ENCODE data around the gene COMMD7. TPM values are rescaled to one million over a fixed set of nuclear protein-coding genes. Genes with fewer than 3 reads are reported as not detected.

COMMD7 gene
- total RNA-seq, 1 experiment from 2014 or later, result 42.3 TPM

DNA sequence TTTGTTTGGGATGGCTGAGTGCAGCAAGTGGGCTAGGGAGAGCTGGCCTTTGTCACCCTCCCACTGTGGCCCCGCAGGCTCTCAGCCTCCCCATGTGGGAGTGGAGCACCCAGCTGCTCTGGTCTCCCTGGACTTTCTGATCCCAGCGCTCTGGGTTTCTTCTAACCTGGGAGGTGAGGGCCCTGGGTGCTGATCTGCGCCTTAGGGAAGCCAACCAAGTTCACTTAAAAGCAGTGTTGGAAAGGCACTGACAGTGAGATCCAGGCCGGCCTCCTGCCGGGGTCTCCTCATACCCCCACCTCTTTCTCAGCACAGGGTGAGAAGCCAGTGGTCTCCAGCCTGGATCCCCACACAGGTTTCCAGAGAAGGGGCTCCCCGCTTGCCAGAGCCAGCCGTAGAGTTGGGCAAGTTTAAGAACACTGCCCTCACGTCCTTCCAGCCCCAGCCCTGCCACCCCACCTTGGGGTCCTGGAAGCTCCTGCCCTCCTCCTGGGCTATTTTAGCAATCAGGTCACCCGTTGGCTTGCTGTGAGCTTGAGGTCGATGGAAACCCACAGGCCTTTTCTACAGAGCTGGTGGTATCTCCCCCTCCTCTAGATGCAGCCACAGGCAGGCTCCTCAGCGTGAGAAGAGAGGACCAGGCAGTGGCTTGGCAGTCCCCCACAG is 79.1 kb downstream of the COMMD7 start:
- intact Hi-C loops (cut with micrococcal nuclease; ENCODE audit: unreplicated experiment), result no loop called here

DNA sequence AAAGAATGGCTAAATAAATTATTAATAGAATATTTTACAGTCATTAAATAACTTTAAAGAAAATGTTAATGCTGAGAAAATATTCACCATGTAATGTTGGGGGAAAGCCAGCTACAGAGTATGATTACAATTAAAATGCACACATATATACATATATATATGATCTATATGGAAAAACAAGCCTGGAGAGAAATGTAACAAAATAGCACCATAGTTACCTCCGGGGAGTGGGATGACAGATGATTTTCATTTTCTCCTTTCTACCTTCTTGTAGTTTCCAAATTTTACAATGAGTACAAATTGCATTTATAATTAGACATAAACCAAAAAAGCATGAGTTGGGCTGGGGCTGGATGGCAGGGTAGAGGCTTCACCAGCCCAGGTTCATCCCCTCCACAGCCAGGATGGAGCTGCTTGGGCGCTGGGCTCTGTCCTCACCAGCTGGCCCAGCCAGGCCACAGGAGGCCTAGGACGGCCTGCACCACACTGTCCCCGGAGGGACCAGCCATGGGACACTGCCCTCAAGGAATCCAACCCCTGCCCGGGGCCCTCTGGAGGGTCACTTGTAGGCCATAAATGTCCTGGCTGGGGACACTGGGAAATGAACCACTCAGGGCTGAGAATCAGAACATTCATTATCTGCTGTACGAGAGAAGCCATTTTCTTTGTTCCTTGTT is 79.8 kb downstream of the COMMD7 start:
- no peak for DNase-seq
- Histone ChIP-seq H3K4me3 (no peak overlapping the region), H3K79me2 (ENCODE audit: low read depth) (no peaks in the 10 kb centered on the region), H3F3A (ENCODE audit: insufficient read depth, low read depth) (0 out of 2 replicates have a peak, but pooled peaks cover 3% of the 10 kb centered on the region), H3K4me1 (replicated peaks; ENCODE audit: insufficient read depth) (peaks cover 11% of the 10 kb centered on the region), H3K27me3 (ENCODE audit: insufficient read depth, low read depth) (no peaks in the 10 kb centered on the region), H3K4me2 (no peak overlapping the region), H4K20me1 (ENCODE audit: insufficient read depth) (no peaks in the 10 kb centered on the region), H3K9me2 (ENCODE audit: insufficient read depth) (no peaks in the 10 kb centered on the region), H2AFZ (no peak overlapping the region), H3K9me3 (ENCODE audit: insufficient read depth, low read depth) (no peaks in the 10 kb centered on the region), H3K27ac (no peak overlapping the region), H3K36me3 (ENCODE audit: low read depth) (no peaks in the 10 kb centered on the region)
- no TSS peak for BruUV-seq (replicated peaks)
- ChIA-PET CTCF (interaction anchor here (0.5 to 0.6 kb wide), 2 partner anchors 110 to 115 kb away, joined by 3 to 5 read pairs; no protein-coding TSS in a partner anchor), POLR2A (ENCODE audit: unreplicated experiment) (no interaction called here)
- intact Hi-C loops (cut with micrococcal nuclease; ENCODE audit: unreplicated experiment), result no loop called here
- TF ChIP-seq EZH2 (IDR thresholded peaks at IDR 0.05; ENCODE audit: low read depth) (no peak), CTCF (conservative IDR thresholded peaks at IDR 0.05) (no peak)

More for the DNA sequence above, 79.1 kb downstream of the COMMD7 start:
- H3K36me3 ChIP-seq (ENCODE audit: low read depth), result no peaks in the 10 kb centered on the region
- CTCF ChIA-PET, result interaction anchor here (0.6 kb wide), 1 partner anchor 171 kb away, joined by 3 read pairs; no protein-coding TSS in a partner anchor
- H3F3A ChIP-seq (ENCODE audit: insufficient read depth, low read depth), result 0 out of 2 replicates have a peak, but pooled peaks cover 3% of the 10 kb centered on the region
- no peak overlapping the region for H3K4me3 ChIP-seq
- no peaks in the 10 kb centered on the region for H3K9me3 ChIP-seq (ENCODE audit: insufficient read depth, low read depth)
- no peak overlapping the region for H3K4me2 ChIP-seq
- H3K9me2 ChIP-seq (ENCODE audit: insufficient read depth), result no peaks in the 10 kb centered on the region
- H2AFZ ChIP-seq, result no peak overlapping the region
- DNase-seq, result no peak
- BruUV-seq (replicated peaks), result no TSS peak
- TF ChIP-seq EZH2 (IDR thresholded peaks at IDR 0.05; ENCODE audit: low read depth), result no peak
- no peak for TF ChIP-seq CTCF (conservative IDR thresholded peaks at IDR 0.05)
- H3K27ac ChIP-seq, result no peak overlapping the region
- peaks cover 11% of the 10 kb centered on the region for H3K4me1 ChIP-seq (replicated peaks; ENCODE audit: insufficient read depth)
- POLR2A ChIA-PET (ENCODE audit: unreplicated experiment), result no interaction called here
- H4K20me1 ChIP-seq (ENCODE audit: insufficient read depth), result no peaks in the 10 kb centered on the region
- H3K79me2 ChIP-seq (ENCODE audit: low read depth), result no peaks in the 10 kb centered on the region
- no peaks in the 10 kb centered on the region for H3K27me3 ChIP-seq (ENCODE audit: insufficient read depth, low read depth)

DNA sequence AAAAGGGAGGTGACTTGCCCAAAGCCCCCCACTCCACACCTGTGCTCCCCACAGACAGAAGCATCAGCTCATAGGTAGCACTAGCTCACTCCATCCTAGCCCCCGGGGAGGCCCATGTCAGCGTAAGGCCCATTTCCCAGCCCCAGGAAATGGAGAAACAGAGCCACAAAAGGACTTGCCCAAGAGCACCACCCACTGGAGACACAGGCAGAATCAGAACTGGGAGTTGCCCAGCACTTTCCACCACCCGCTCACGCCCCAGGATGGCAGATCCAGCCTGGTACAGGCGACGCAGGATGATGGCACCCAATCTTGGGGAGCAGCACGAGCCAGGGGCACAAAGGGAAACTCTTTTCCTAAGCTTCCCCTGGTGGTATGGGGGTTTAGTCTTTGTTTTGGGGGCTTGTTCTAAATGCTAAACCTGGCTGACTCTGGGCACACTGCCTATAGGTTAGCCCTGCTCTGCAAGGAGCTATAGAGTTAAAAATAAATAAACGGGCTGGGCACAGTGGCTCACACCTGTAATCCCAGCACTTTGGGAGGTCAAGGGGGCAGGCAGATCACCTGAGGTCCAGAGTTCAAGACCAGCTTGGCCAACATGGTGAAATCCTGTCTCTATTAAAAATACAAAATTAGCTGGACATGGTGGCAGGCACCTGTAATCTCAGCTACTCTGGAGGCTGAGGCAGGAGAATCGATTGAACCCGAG is 81.3 kb downstream of the COMMD7 start:
- DNase-seq, result no peak
- no TSS peak for BruUV-seq (replicated peaks)
- ChIA-PET POLR2A (ENCODE audit: unreplicated experiment) (no interaction called here), CTCF (interaction anchor here (0.6 kb wide), 1 partner anchor 558 kb away, joined by 8 read pairs; no protein-coding TSS in a partner anchor)
- H2AFZ ChIP-seq, result no peak overlapping the region
- no peak overlapping the region for H3K27ac ChIP-seq
- no peaks in the 10 kb centered on the region for H4K20me1 ChIP-seq (ENCODE audit: insufficient read depth)
- TF ChIP-seq CTCF (conservative IDR thresholded peaks at IDR 0.05) (no peak), EZH2 (IDR thresholded peaks at IDR 0.05; ENCODE audit: low read depth) (no peak)
- no peaks in the 10 kb centered on the region for H3K9me3 ChIP-seq (ENCODE audit: insufficient read depth, low read depth)
- no peaks in the 10 kb centered on the region for H3K27me3 ChIP-seq (ENCODE audit: insufficient read depth, low read depth)
- no peak overlapping the region for H3K4me2 ChIP-seq
- H3K79me2 ChIP-seq (ENCODE audit: low read depth), result no peaks in the 10 kb centered on the region
- no peak overlapping the region for H3K4me3 ChIP-seq
- H3K36me3 ChIP-seq (ENCODE audit: low read depth), result no peaks in the 10 kb centered on the region
- intact Hi-C loops (cut with micrococcal nuclease; ENCODE audit: unreplicated experiment), result no loop called here
- H3K4me1 ChIP-seq (replicated peaks; ENCODE audit: insufficient read depth), result peaks cover 1% of the 10 kb centered on the region
- H3F3A ChIP-seq (ENCODE audit: insufficient read depth, low read depth), result 0 out of 2 replicates have a peak, but pooled peaks cover 3% of the 10 kb centered on the region
- H3K9me2 ChIP-seq (ENCODE audit: insufficient read depth), result no peaks in the 10 kb centered on the region
